Measurements from ENCODE around the gene TBC1D3B.

TBC1D3B gene

DNA sequence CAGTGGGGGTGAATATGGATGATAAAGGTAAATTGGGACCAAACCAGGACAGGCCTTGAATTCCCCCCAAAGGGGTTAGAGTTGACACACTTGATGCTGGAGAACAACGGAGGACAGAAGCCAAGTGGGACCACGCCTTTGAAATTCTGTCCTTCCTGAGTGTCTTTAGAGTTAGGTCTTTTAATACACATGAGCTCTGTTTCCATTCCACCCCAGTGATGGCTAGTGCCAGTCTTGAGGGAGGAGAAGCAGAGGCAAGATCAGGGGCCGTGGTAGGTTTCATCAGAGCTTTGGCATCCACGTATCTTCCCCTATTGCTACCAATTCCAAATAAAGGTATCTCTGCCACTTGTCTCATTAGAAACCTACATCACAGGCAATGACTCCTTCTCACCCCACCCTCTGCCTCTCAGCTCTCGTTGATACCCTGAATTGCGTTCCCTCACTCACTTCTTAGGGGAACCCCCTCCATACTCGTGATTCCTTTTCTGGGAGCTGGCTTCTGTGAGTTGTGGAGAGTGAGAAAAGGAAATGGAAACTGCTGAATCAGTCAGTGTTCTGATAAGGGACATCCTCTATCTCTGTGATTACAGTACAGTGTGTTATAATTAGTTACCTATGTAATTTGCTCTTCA is 22.5 kb upstream of the TBC1D3B start:
- Histone ChIP-seq H2AFZ (ENCODE audit: low read depth, low read length) (no peak overlapping the region), H3K9me3 (ENCODE audit: insufficient read depth, low read length, severe bottlenecking) (no peaks in the 10 kb centered on the region), H3K36me3 (ENCODE audit: insufficient read depth, low read length) (no peaks in the 10 kb centered on the region), H3K4me1 (ENCODE audit: insufficient read depth, low read length) (peaks cover 42% of the 10 kb centered on the region), H3K9ac (ENCODE audit: low read depth, low read length) (no peak overlapping the region), H3K27me3 (ENCODE audit: insufficient read depth, low read length, poor library complexity) (no peaks in the 10 kb centered on the region), H3K4me2 (ENCODE audit: insufficient read depth, low read length) (no peak overlapping the region), H3K27ac (ENCODE audit: low read length) (no peak overlapping the region), H3K4me3 (ENCODE audit: low read depth in 1 of 2, low read length in 2 of 2) (no peak overlapping the region), H4K20me1 (ENCODE audit: insufficient read depth, low read length) (no peaks in the 10 kb centered on the region), H3K79me2 (ENCODE audit: insufficient read depth, low read length) (no peaks in the 10 kb centered on the region)
- TF ChIP-seq EZH2 (IDR thresholded peaks at IDR 0.05; ENCODE audit: borderline replicate concordance, low read depth, low read length, severe bottlenecking): no peak
- TF ChIP-seq, protein P1, sequence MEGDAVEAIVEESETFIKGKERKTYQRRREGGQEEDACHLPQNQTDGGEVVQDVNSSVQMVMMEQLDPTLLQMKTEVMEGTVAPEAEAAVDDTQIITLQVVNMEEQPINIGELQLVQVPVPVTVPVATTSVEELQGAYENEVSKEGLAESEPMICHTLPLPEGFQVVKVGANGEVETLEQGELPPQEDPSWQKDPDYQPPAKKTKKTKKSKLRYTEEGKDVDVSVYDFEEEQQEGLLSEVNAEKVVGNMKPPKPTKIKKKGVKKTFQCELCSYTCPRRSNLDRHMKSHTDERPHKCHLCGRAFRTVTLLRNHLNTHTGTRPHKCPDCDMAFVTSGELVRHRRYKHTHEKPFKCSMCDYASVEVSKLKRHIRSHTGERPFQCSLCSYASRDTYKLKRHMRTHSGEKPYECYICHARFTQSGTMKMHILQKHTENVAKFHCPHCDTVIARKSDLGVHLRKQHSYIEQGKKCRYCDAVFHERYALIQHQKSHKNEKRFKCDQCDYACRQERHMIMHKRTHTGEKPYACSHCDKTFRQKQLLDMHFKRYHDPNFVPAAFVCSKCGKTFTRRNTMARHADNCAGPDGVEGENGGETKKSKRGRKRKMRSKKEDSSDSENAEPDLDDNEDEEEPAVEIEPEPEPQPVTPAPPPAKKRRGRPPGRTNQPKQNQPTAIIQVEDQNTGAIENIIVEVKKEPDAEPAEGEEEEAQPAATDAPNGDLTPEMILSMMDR (IDR thresholded peaks at IDR 0.05; ENCODE audit: borderline replicate concordance, extremely low read depth, low read length, poor library complexity, severe bottlenecking): no peak
- ATAC-seq (ENCODE audit: insufficient read depth, low read depth) (no peak), DNase-seq (no peak)

DNA sequence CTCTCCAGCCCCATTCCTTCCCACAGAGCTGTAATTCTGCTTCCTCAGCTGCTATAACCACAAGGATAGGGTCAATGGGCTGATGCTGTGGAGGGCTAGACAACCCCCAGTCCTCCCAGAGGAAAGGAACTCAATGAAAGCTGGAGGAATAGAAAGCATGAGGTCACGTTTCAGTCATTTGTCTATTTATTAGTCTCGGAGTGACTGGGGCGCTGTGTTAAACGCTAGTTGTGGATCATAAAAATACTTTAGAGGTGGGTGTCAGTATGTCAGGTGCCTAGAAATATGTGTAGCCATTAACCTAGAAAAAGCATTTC is 20.9 kb upstream of the TBC1D3B start:
- H3K4me1 ChIP-seq (ENCODE audit: insufficient read depth, low read length): peaks cover 41% of the 10 kb centered on the region
- ATAC-seq (ENCODE audit: insufficient read depth, low read depth): no peak
- H3K27ac ChIP-seq (ENCODE audit: low read length): 0 out of 2 replicates have a peak overlapping the region, but pooled peaks have one; percentile 36
- H3K27me3 ChIP-seq (ENCODE audit: insufficient read depth, low read length, poor library complexity): no peaks in the 10 kb centered on the region
- no peak for TF ChIP-seq EZH2 (IDR thresholded peaks at IDR 0.05; ENCODE audit: borderline replicate concordance, low read depth, low read length, severe bottlenecking)
- TF ChIP-seq, protein P1 (IDR thresholded peaks at IDR 0.05; ENCODE audit: borderline replicate concordance, extremely low read depth, low read length, poor library complexity, severe bottlenecking): no peak
- no peaks in the 10 kb centered on the region for H3K36me3 ChIP-seq (ENCODE audit: insufficient read depth, low read length)
- no peaks in the 10 kb centered on the region for H3K9me3 ChIP-seq (ENCODE audit: insufficient read depth, low read length, severe bottlenecking)
- no peak overlapping the region for H3K9ac ChIP-seq (ENCODE audit: low read depth, low read length)
- DNase-seq: no peak
- H3K4me2 ChIP-seq (ENCODE audit: insufficient read depth, low read length): no peak overlapping the region
- no peak overlapping the region for H3K4me3 ChIP-seq (ENCODE audit: low read depth in 1 of 2, low read length in 2 of 2)
- no peaks in the 10 kb centered on the region for H3K79me2 ChIP-seq (ENCODE audit: insufficient read depth, low read length)
- H2AFZ ChIP-seq (ENCODE audit: low read depth, low read length): no peak overlapping the region
- H4K20me1 ChIP-seq (ENCODE audit: insufficient read depth, low read length): no peaks in the 10 kb centered on the region

DNA sequence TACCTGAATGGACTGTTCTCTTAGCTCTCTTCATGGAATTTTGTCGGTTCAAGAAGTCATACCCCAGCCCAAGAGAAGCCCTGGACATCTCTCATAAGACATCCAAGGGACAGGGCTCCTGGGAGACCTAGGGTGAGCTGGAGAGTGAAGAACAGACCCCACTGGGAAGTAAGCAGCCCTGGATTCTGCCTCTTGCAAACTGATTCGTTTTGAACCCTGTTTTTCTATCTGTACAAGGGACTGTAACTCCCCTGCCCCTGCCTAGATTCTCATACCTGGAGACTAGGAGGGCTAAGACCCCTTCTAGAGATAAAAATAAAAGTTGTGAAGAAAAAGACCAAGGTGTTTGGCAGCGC is 19.7 kb upstream of the TBC1D3B start:
- Histone ChIP-seq H3K9ac (ENCODE audit: low read depth, low read length) (no peak overlapping the region; the same call in 1 of the 2 replicates), H3K9me3 (ENCODE audit: insufficient read depth, low read length, severe bottlenecking) (no peaks in the 10 kb centered on the region), H2AFZ (ENCODE audit: low read depth, low read length) (0 out of 2 replicates have a peak overlapping the region, but pooled peaks have one; percentile 24), H3K36me3 (ENCODE audit: insufficient read depth, low read length) (no peaks in the 10 kb centered on the region), H3K79me2 (ENCODE audit: insufficient read depth, low read length) (no peaks in the 10 kb centered on the region), H3K4me1 (ENCODE audit: insufficient read depth, low read length) (peaks cover 41% of the 10 kb centered on the region), H3K4me3 (ENCODE audit: low read depth in 1 of 2, low read length in 2 of 2) (no peak overlapping the region), H3K27me3 (ENCODE audit: insufficient read depth, low read length, poor library complexity) (no peaks in the 10 kb centered on the region), H3K4me2 (ENCODE audit: insufficient read depth, low read length) (no peak overlapping the region), H3K27ac (ENCODE audit: low read length) (peak overlapping the region; percentile 28; the same call in 1 of the 2 replicates), H4K20me1 (ENCODE audit: insufficient read depth, low read length) (no peaks in the 10 kb centered on the region)
- TF ChIP-seq, protein P1 (IDR thresholded peaks at IDR 0.05; ENCODE audit: borderline replicate concordance, extremely low read depth, low read length, poor library complexity, severe bottlenecking): no peak
- TF ChIP-seq EZH2 (IDR thresholded peaks at IDR 0.05; ENCODE audit: borderline replicate concordance, low read depth, low read length, severe bottlenecking): no peak
- DNase-seq (no peak), ATAC-seq (ENCODE audit: insufficient read depth, low read depth) (no peak)

Data from DND-41 (cell line).